K562 (cell line): ENCODE measurements around the gene FTL. TPM values are rescaled to one million over a fixed set of nuclear protein-coding genes. Genes with fewer than 3 reads are reported as not detected.

Source experiments
- ATAC-seq: fragments of 200-7000 bp; cut with Tn5 transposase; 3 replicates; pipeline ENCODE4 v1.9.1; 2020; ENCODE audit warnings: moderate library complexity
- BruUV-seq: library from RNA; stranded (reverse); fragments of 400-500 nt; replicated peaks from 2 replicates; lab custom pipeline; 2021; lab: Mats Ljungman, UMichigan
- CTCF ChIA-PET: fragments of 300-600 bp; formaldehyde crosslinking; extraction: SDS; loops from one replicate; lab custom pipeline; 2021; ENCODE audit warnings: low intra/inter-chr PET ratio; lab: Yijun Ruan, JAX
- POLR2A ChIA-PET: fragments of 300-600, 350-650 bp; sonication (Branson Sonifier 250); formaldehyde crosslinking; extraction: SDS; loops from one replicate; lab custom pipeline; 2021; ENCODE audit warnings: antibody characterized with exemption, inconsistent platforms; lab: Yijun Ruan, JAX
- DNase-seq, 4 experiments: peaks; one replicate each; pipeline versions ENCODE4 v3.0.0 to v3.0.0-alpha.2; 2011 to 2018; ENCODE audit warnings: low spot score in 3 of 4, mixed read lengths in 3 of 4; ENCODE audit errors: extremely low read depth in 1 of 4
- FAIRE-seq: peaks from 2 replicates; lab custom pipeline; 2011; peaks lifted over from hg19 to GRCh38; lab: Jason Lieb, UNC
- H2AFZ ChIP-seq: 2 replicates; pipeline ENCODE4 v1.6.0; 2011; ENCODE audit warnings: low read depth, low read length, control low read depth, inconsistent platforms
- H3K27ac ChIP-seq: fragments of 200-600 bp; 3 replicates; pipeline ENCODE4 v1.8.0; 2011; ENCODE audit warnings: low read depth, mild to moderate bottlenecking, control low read depth, inconsistent platforms, low read length, moderate library complexity, mixed read lengths; ENCODE audit errors: extremely low read depth
- H3K27me3 ChIP-seq, 2 experiments: fragments of 300-600 bp in 1 of 2; 2 replicates in 1 of 2; 3 replicates in 1 of 2; pipeline versions ENCODE4 v1.6.0 to v1.8.0; 2011; ENCODE audit warnings: inconsistent platforms in 2 of 2, low read length in 2 of 2, mild to moderate bottlenecking in 1 of 2, mixed read lengths in 1 of 2, moderate library complexity in 1 of 2; ENCODE audit not compliant: control insufficient read depth in 2 of 2, insufficient read depth in 2 of 2
- H3K36me3 ChIP-seq: fragments of 300-600 bp; 3 replicates; pipeline ENCODE4 v1.8.0; 2011; ENCODE audit warnings: mild to moderate bottlenecking, low read length, inconsistent platforms; ENCODE audit not compliant: control insufficient read depth, insufficient read depth
- H3K4me1 ChIP-seq, 2 experiments: fragments of 200-600 bp in 1 of 2; replicated peaks in 1 of 2; 2 replicates in 1 of 2; 3 replicates in 1 of 2; pipeline versions ENCODE4 v1.5.1 to v1.8.0; 2011; ENCODE audit warnings: inconsistent platforms in 2 of 2, low read length in 2 of 2, mild to moderate bottlenecking in 1 of 2, mixed read lengths in 1 of 2, moderate library complexity in 1 of 2; ENCODE audit not compliant: control insufficient read depth in 2 of 2, insufficient read depth in 2 of 2
- H3K4me2 ChIP-seq: 2 replicates; pipeline ENCODE4 v1.6.1; 2011; ENCODE audit warnings: low read length, control low read depth, inconsistent platforms, mixed read lengths; ENCODE audit not compliant: insufficient read depth
- H3K4me3 ChIP-seq: fragments of 200-600 bp; sonication (generic), shearing (Covaris generic); 2 replicates; pipeline ENCODE4 v1.5.1; 2016; ENCODE audit warnings: control low read depth, inconsistent platforms
- H3K79me2 ChIP-seq: fragments of 200-600 bp; 3 replicates; pipeline ENCODE4 v1.8.0; 2011; ENCODE audit warnings: low read length, inconsistent platforms; ENCODE audit not compliant: control insufficient read depth, insufficient read depth
- H3K9ac ChIP-seq, 2 experiments: 2 replicates each; pipeline versions ENCODE4 v1.6.0 to v1.6.1; 2011; ENCODE audit warnings: low read depth in 2 of 2, low read length in 2 of 2, control low read depth in 1 of 2, inconsistent platforms in 1 of 2, mild to moderate bottlenecking in 1 of 2, mixed read lengths in 1 of 2; ENCODE audit not compliant: insufficient read depth in 1 of 2
- H3K9me1 ChIP-seq: one replicate; pipeline ENCODE4 v1.6.0; 2011; ENCODE audit warnings: inconsistent platforms, mild to moderate bottlenecking, low read length, moderate library complexity; ENCODE audit not compliant: control insufficient read depth, insufficient read depth
- H3K9me3 ChIP-seq: replicated peaks from 2 replicates; pipeline ENCODE4 v1.5.1; 2011; ENCODE audit warnings: low read depth, low read length, inconsistent platforms; ENCODE audit not compliant: control insufficient read depth, insufficient read depth
- H4K20me1 ChIP-seq: replicated peaks from 2 replicates; pipeline ENCODE4 v1.6.1; 2011; ENCODE audit warnings: low read length, inconsistent platforms, mixed read lengths; ENCODE audit not compliant: control insufficient read depth, insufficient read depth
- ARID1B ChIP-seq: fragments of 450-650 bp; IDR thresholded peaks from 2 replicates; pipeline ENCODE4 v1.6.1; 2016; ENCODE audit warnings: antibody characterized with exemption, mild to moderate bottlenecking, inconsistent platforms
- BDP1 ChIP-seq: IDR thresholded peaks from 3 replicates; pipeline ENCODE4 v1.6.1; 2011; ENCODE audit not compliant: insufficient read length, insufficient read depth
- CEBPG ChIP-seq, 3 experiments: fragments of 200-800 bp in 1 of 3; sonication (Bioruptor generic) in 1 of 3; sonication (generic) in 1 of 3; formaldehyde crosslinking in 1 of 3; IDR thresholded peaks in 2 of 3; conservative IDR thresholded peaks in 1 of 3; 2 replicates each; pipeline versions ENCODE4 v1.6.1 to v1.8.0; 2016 to 2022; ENCODE audit warnings: missing compliant biosample characterization in 2 of 3, missing genetic modification characterization in 2 of 3, mild to moderate bottlenecking in 1 of 3, missing genetic modification reagents in 1 of 3
- CTBP1 ChIP-seq: fragments of 450-650 bp; IDR thresholded peaks from 2 replicates; pipeline ENCODE4 v1.6.1; 2016; ENCODE audit warnings: borderline replicate concordance
- ESRRB ChIP-seq: fragments of 250-450 bp; sonication (Bioruptor Pico); IDR thresholded peaks from 2 replicates; pipeline ENCODE4 v1.5.0; 2020; ENCODE audit warnings: mild to moderate bottlenecking, moderate library complexity, borderline replicate concordance
- HMG20A ChIP-seq: fragments of 450-650 bp; formaldehyde crosslinking; conservative IDR thresholded peaks from 2 replicates; pipeline ENCODE4 v1.4.0; 2020; ENCODE audit warnings: mild to moderate bottlenecking, mixed read lengths
- SUPT5H ChIP-seq: fragments of 450-650 bp; IDR thresholded peaks from 2 replicates; pipeline ENCODE4 v1.6.1; 2016
- ZBTB26 ChIP-seq: fragments of 450-650 bp; formaldehyde crosslinking; IDR thresholded peaks from 2 replicates; pipeline ENCODE4 v1.4.0; 2022; ENCODE audit warnings: missing genetic modification characterization
- ZBTB34 ChIP-seq: fragments of 250-450 bp; sonication (Bioruptor Pico); IDR thresholded peaks from 2 replicates; pipeline ENCODE4 v1.8.0; 2021; ENCODE audit warnings: mild to moderate bottlenecking, moderate library complexity
- ZNF3 ChIP-seq: fragments of 250-450 bp; sonication (Bioruptor Pico); IDR thresholded peaks from 2 replicates; pipeline ENCODE4 v1.5.0; 2021; ENCODE audit warnings: mild to moderate bottlenecking, moderate library complexity
- WGBS: fragments of 100-300 bp; shearing (Covaris generic); methylation state at CpG from one replicate; pipeline ENCODE4 v1.1.6; 2016; ENCODE audit warnings: low coverage, mixed read lengths; ENCODE audit not compliant: insufficient coverage; ENCODE audit errors: missing lambda C conversion rate; 5-methylcytosine and 5-hydroxymethylcytosine counted together
- in situ Hi-C: fragments of 300-500 bp; cut with MboI; formaldehyde crosslinking; loops from 4 replicates; pipeline ENCODE4 v1.15.0; 2018; ENCODE audit warnings: inconsistent platforms, mixed read lengths
- intact Hi-C: fragments of 100-400 bp; cut with micrococcal nuclease; formaldehyde crosslinking; loops from 2 replicates; pipeline ENCODE4 v1.14.2; 2022
- polyA plus RNA-seq, 8 experiments: library from polyadenylated mRNA; depleted of rRNA in 4 of 8; stranded (reverse) in 5 of 8; unstranded in 3 of 8; fragments of >200 nt; fragmentation: Nextera tagmentation in 2 of 8; fragmentation: Illumina TruSeq in 1 of 8; extraction: Ambion mirVana in 2 of 8; extraction: Trizol in 1 of 8; gene quantifications; 2 replicates each; pipeline versions ENCODE4 v1.2.1 to v1.2.3, GENCODE V29; 2011 to 2014; ENCODE audit warnings: inconsistent platforms in 1 of 8, missing spikeins in 1 of 8
- total RNA-seq, 7 experiments: library from RNA; depleted of rRNA in 6 of 7; stranded (reverse); fragments of >200 nt in 6 of 7; fragmentation: Illumina TruSeq in 2 of 7; extraction: Trizol in 2 of 7; gene quantifications; 2 replicates each; pipeline versions ENCODE4 v1.2.1 to v1.2.3, GENCODE V29; 2011 to 2021; ENCODE audit warnings: low replicate concordance in 1 of 7
- TF ChIP-seq, protein P1 (sequence below), 3 experiments: fragments of 200-800 bp in 1 of 3; fragments of 250-450 bp in 1 of 3; fragments of 450-650 bp in 1 of 3; sonication (Bioruptor Pico) in 1 of 3; sonication (Bioruptor generic) in 1 of 3; formaldehyde crosslinking in 1 of 3; IDR thresholded peaks; 2 replicates each; pipeline versions ENCODE4 v1.6.1 to v1.8.0; 2016 to 2022; ENCODE audit warnings: mild to moderate bottlenecking in 2 of 3, missing genetic modification characterization in 2 of 3, missing compliant biosample characterization in 1 of 3, moderate library complexity in 1 of 3

FTL gene
- total and polyA plus RNA-seq, 9 of the 15 experiments (the other 6 are each of a cell fraction or from before 2014, with no cell fraction given): 1,231 to 27,415 (median 3,965) TPM

- CTCF ChIA-PET: interaction anchor here (0.6 kb wide), 1 partner anchor 154 kb away, joined by 3 read pairs; no protein-coding TSS in a partner anchor
- Histone ChIP-seq H3K9ac (peak overlapping the region; percentile 90 to 91), H3K27ac (peak overlapping the region; percentile 82), H3K9me3 (no peaks in the 10 kb centered on the region), H3K4me3 (peak overlapping the region; percentile 70), H3K27me3 (no peaks in the 10 kb centered on the region), H3K4me2 (peak overlapping the region; percentile 99), H3K4me1 (peaks cover 40 to 63% of the 10 kb centered on the region in 2 experiments), H3K79me2 (peaks cover 55% of the 10 kb centered on the region), H2AFZ (no peak overlapping the region), H3K36me3 (peaks cover 55% of the 10 kb centered on the region), H3K9me1 (no peaks in the 10 kb centered on the region), H4K20me1 (peaks cover 21% of the 10 kb centered on the region)
- ATAC-seq (no peak), FAIRE-seq (peak; percentile 19), DNase-seq (peak in 1 of 4 experiments; percentile 70)
- WGBS: 2% methylated on average over 10 of the region's 10 CpGs
- in situ Hi-C loops (loop anchor here (10.0 kb wide), 1 partner anchor 92 kb away; the partner anchor contains the start of gene PPP1R15A), intact Hi-C loops (loop anchor here (1.0 to 5.0 kb wide), 3 partner anchors 34 to 93 kb away; partner anchors contain the start of genes DHDH and NUCB1)
- POLR2A ChIA-PET: interaction anchor here (0.5 to 14.5 kb wide), 42 partner anchors 7 to 566 kb away, joined by 3 to 439 read pairs (median 5); partner anchors contain the start of genes BAX, BCAT2, DHDH and GYS1
- BruUV-seq: no TSS peak
- TF ChIP-seq ZBTB34 (CRISPR knock-in tag) (no peak), CTBP1 (peak; percentile 33; the same call in 1 of the 2 replicates), BDP1 (no peak), ZBTB26 (CRISPR knock-in tag) (no peak), ARID1B (0 out of 2 replicates have a peak, but pooled peaks have one; percentile 26), HMG20A (no peak), SUPT5H (peak; percentile 78), ESRRB (CRISPR knock-in tag) (0 out of 2 replicates have a peak, but pooled peaks have one; percentile 11), ZNF3 (CRISPR knock-in tag) (0 out of 2 replicates have a peak, but pooled peaks have one; percentile 8), CEBPG (CRISPR knock-in tag; IDR thresholded peaks at IDR 0.05) (no peak), CEBPG (tag; conservative IDR thresholded peaks at IDR 0.05 in 1 of 2, IDR thresholded peaks at IDR 0.05 in 1 of 2) (no peak)
- TF ChIP-seq, protein P1, sequence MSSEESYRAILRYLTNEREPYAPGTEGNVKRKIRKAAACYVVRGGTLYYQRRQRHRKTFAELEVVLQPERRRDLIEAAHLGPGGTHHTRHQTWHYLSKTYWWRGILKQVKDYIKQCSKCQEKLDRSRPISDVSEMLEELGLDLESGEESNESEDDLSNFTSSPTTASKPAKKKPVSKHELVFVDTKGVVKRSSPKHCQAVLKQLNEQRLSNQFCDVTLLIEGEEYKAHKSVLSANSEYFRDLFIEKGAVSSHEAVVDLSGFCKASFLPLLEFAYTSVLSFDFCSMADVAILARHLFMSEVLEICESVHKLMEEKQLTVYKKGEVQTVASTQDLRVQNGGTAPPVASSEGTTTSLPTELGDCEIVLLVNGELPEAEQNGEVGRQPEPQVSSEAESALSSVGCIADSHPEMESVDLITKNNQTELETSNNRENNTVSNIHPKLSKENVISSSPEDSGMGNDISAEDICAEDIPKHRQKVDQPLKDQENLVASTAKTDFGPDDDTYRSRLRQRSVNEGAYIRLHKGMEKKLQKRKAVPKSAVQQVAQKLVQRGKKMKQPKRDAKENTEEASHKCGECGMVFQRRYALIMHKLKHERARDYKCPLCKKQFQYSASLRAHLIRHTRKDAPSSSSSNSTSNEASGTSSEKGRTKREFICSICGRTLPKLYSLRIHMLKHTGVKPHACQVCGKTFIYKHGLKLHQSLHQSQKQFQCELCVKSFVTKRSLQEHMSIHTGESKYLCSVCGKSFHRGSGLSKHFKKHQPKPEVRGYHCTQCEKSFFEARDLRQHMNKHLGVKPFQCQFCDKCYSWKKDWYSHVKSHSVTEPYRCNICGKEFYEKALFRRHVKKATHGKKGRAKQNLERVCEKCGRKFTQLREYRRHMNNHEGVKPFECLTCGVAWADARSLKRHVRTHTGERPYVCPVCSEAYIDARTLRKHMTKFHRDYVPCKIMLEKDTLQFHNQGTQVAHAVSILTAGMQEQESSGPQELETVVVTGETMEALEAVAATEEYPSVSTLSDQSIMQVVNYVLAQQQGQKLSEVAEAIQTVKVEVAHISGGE (CRISPR knock-in tag; IDR thresholded peaks at IDR 0.05): 0 out of 6 replicates have a peak, but pooled peaks of 1 of the 3 experiments have one; percentile 41
Measured at GRCh38 chr19:48966541-48967345, 1.6 kb downstream of the FTL start.
